ENCODE data around the gene SLC28A3. TPM values are rescaled to one million over a fixed set of nuclear protein-coding genes. Genes with fewer than 3 reads are reported as not detected.

SLC28A3 gene
- total and polyA plus RNA-seq, 4 experiments from 2014 or later, result not detected

- POLR2A ChIA-PET (ENCODE audit: partially characterized antibody), result no interaction called here
- no peak overlapping the region for H3K27ac Mint-ChIP-seq
These were observed 38.7 kb downstream of the SLC28A3 start for GRCh38 chr9:84301851-84302250.

GRCh38 chr9:84300271-84300670 is 40.3 kb downstream of the SLC28A3 start:
- CTCF ChIA-PET (ENCODE audit: partially characterized antibody), result interaction anchor here (0.7 to 1.2 kb wide), 2 partner anchors 16 to 933 kb away, joined by 3 read pairs; no protein-coding TSS in a partner anchor
- H3K4me3 ChIP-seq (ENCODE audit: low read length in 2 of 2), result no peak overlapping the region
- H3K36me3 Mint-ChIP-seq, result no peaks in the 10 kb centered on the region

More at GRCh38 chr9:84301851-84302250, 38.7 kb downstream of the SLC28A3 start:
- CTCF ChIA-PET (ENCODE audit: partially characterized antibody), result interaction anchor here (4.7 kb wide), 1 partner anchor 13 kb away, joined by 25 read pairs; no protein-coding TSS in a partner anchor
- Histone ChIP-seq H3K4me1 (ENCODE audit: insufficient read depth, low read length) (peaks cover 2% of the 10 kb centered on the region), H3K36me3 (ENCODE audit: insufficient read depth, low read length) (no peaks in the 10 kb centered on the region), H3K4me3 (ENCODE audit: low read length in 2 of 2) (no peak overlapping the region), H3K9me3 (ENCODE audit: control insufficient read depth in 1 of 2, low read length in 2 of 2) (no peaks in the 10 kb centered on the region), H3K27ac (ENCODE audit: low read depth, low read length) (no peak overlapping the region), H3K27me3 (ENCODE audit: insufficient read depth, low read length) (no peaks in the 10 kb centered on the region)
- no peak for DNase-seq
- Mint-ChIP-seq H3K9me3 (no peaks in the 10 kb centered on the region), H3K4me1 (peaks cover 1 to 13% (median 3%) of the 10 kb centered on the region in 4 donors), H3K4me3 (no peak overlapping the region), H3K27me3 (no peaks in the 10 kb centered on the region), H3K36me3 (no peaks in the 10 kb centered on the region)
- intact Hi-C loops (cut with micrococcal nuclease), result no loop called here

GRCh38 chr9:84297162-84297821 is 43.3 kb downstream of the SLC28A3 start:
- Mint-ChIP-seq H3K4me1 (peaks cover 37 to 58% (median 42%) of the 10 kb centered on the region in 4 donors), H3K9me3 (no peaks in the 10 kb centered on the region), H3K4me3 (no peak overlapping the region), H3K27me3 (no peaks in the 10 kb centered on the region), H3K36me3 (no peaks in the 10 kb centered on the region), H3K27ac (peak overlapping the region in 3 of 7 donors; percentile 20 to 65 (median 62))
- Histone ChIP-seq H3K9me3 (ENCODE audit: control insufficient read depth in 1 of 2, low read length in 2 of 2) (no peaks in the 10 kb centered on the region), H3K27me3 (ENCODE audit: insufficient read depth, low read length) (no peaks in the 10 kb centered on the region), H3K4me1 (ENCODE audit: insufficient read depth, low read length) (peaks cover 47% of the 10 kb centered on the region), H3K36me3 (ENCODE audit: insufficient read depth, low read length) (no peaks in the 10 kb centered on the region), H3K4me3 (ENCODE audit: low read length in 2 of 2) (no peak overlapping the region), H3K27ac (ENCODE audit: low read depth, low read length) (no peak overlapping the region)
- ChIA-PET CTCF (ENCODE audit: partially characterized antibody) (interaction anchor here (1.1 to 2.0 kb wide), 2 partner anchors 14 to 19 kb away, joined by 3 to 6 read pairs; no protein-coding TSS in a partner anchor), POLR2A (ENCODE audit: partially characterized antibody) (interaction anchor here (1.6 kb wide), 1 partner anchor 376 kb away, joined by 4 read pairs; the partner anchor contains the start of gene KIF27)
- DNase-seq, result no peak
- intact Hi-C loops (cut with micrococcal nuclease), result no loop called here

More at GRCh38 chr9:84300271-84300670, 40.3 kb downstream of the SLC28A3 start:
- no peak overlapping the region for H3K4me3 Mint-ChIP-seq
- peaks cover 17 to 28% (median 17%) of the 10 kb centered on the region in 4 donors for H3K4me1 Mint-ChIP-seq
- H3K27me3 Mint-ChIP-seq, result no peaks in the 10 kb centered on the region
- intact Hi-C loops (cut with micrococcal nuclease), result no loop called here
- no peaks in the 10 kb centered on the region for H3K9me3 Mint-ChIP-seq
- POLR2A ChIA-PET (ENCODE audit: partially characterized antibody), result no interaction called here
- no peak overlapping the region for H3K27ac Mint-ChIP-seq
- H3K4me1 ChIP-seq (ENCODE audit: insufficient read depth, low read length), result peaks cover 18% of the 10 kb centered on the region
- DNase-seq, result no peak
- H3K27ac ChIP-seq (ENCODE audit: low read depth, low read length), result no peak overlapping the region
- H3K27me3 ChIP-seq (ENCODE audit: insufficient read depth, low read length), result no peaks in the 10 kb centered on the region
- H3K36me3 ChIP-seq (ENCODE audit: insufficient read depth, low read length), result no peaks in the 10 kb centered on the region
- no peaks in the 10 kb centered on the region for H3K9me3 ChIP-seq (ENCODE audit: control insufficient read depth in 1 of 2, low read length in 2 of 2)

DNA sequence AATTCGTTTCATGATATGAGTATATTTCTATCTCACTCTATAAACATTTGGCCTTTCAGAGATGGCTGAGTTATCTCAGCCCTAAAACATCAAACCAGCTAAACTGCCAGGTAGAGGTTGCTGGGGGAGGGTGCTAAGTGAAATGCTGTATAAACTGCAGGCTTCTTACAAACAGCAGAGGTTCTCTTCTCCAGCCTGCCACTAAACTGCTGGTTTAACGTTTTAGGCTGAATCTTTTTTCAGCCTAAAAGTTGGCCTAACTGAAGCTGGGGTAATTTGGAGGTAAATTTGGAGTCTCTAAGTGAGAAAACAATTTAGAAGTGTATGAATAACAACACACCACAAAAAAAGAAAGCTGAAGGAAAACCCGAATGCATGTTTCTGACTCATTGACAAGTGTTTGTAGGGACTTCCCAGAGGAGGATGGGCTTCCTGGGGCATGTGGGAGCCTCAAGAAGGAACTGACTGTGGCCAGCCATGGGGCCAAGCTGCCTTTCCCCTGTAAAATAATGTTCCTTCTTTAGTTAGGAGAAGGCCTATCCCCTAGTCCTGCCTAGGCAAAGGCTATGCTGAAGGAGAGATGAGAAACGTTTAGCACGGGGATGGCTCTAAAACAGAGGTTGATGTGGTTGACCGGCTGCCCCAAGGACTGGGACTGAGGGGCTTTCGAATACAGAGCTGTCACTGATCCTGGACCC is 44.3 kb downstream of the SLC28A3 start:
- Histone ChIP-seq H3K27me3 (ENCODE audit: insufficient read depth, low read length) (no peaks in the 10 kb centered on the region), H3K4me1 (ENCODE audit: insufficient read depth, low read length) (peaks cover 48% of the 10 kb centered on the region), H3K36me3 (ENCODE audit: insufficient read depth, low read length) (no peaks in the 10 kb centered on the region), H3K4me3 (ENCODE audit: low read length in 2 of 2) (no peak overlapping the region), H3K9me3 (ENCODE audit: control insufficient read depth in 1 of 2, low read length in 2 of 2) (no peaks in the 10 kb centered on the region), H3K27ac (ENCODE audit: low read depth, low read length) (peak overlapping the region; percentile 19)
- POLR2A ChIA-PET (ENCODE audit: partially characterized antibody), result interaction anchor here (1.6 kb wide), 1 partner anchor 375 kb away, joined by 4 read pairs; the partner anchor contains the start of gene KIF27
- DNase-seq, result peak in 4 of 5 donors; percentile 10 to 56 (median 18)
- no peaks in the 10 kb centered on the region for H3K36me3 Mint-ChIP-seq
- peaks cover 38 to 56% (median 45%) of the 10 kb centered on the region in 4 donors for H3K4me1 Mint-ChIP-seq
- H3K9me3 Mint-ChIP-seq, result no peaks in the 10 kb centered on the region
- peak overlapping the region in 4 of 8 donors; percentile 18 to 74 (median 57) for H3K4me3 Mint-ChIP-seq
- CTCF ChIA-PET (ENCODE audit: partially characterized antibody), result interaction anchor here (0.5 to 3.1 kb wide), 5 partner anchors 9 to 602 kb away, joined by 3 to 14 read pairs (median 5); no protein-coding TSS in a partner anchor
- H3K27me3 Mint-ChIP-seq, result no peaks in the 10 kb centered on the region
- intact Hi-C loops (cut with micrococcal nuclease), result no loop called here
- H3K27ac Mint-ChIP-seq, result peak overlapping the region; percentile 51 to 92 (median 86)

DNA sequence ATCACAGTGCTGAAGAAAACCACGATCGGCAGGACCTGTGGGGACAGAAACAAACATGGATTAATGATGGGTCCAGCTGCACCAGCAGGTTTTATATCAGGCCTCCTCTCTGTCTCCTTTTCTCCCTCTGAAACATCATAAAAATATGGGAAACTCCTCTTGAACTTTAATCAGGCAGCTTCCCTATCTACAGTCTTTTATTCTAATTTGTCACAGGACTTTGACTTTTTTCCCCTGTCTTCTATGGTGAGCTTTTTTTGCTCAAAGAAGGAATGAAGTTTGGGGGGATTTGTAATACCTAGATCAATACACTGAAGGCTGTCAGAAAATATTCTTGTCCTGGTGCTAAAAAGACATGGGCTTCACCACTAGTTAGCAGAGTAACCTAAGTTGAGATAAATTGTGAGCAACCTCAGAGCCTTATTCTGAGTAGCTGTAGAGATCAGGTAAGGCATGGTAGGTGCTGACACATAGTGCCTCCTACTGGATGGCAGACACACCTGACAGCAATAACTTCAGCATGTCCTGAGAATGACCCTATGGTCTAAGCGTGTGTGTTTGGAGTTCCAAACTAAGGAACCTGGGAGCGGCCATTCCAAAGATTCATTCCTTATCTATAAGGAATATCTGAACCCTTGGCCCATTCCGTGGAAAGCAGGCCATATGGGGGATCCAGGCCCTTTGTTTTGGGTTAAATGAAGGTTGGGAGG is 46.2 kb downstream of the SLC28A3 start:
- no peak overlapping the region for H3K27ac ChIP-seq (ENCODE audit: low read depth, low read length)
- H3K27me3 ChIP-seq (ENCODE audit: insufficient read depth, low read length), result no peaks in the 10 kb centered on the region
- Mint-ChIP-seq H3K27ac (peak overlapping the region; percentile 43 to 97 (median 95)), H3K36me3 (no peaks in the 10 kb centered on the region), H3K9me3 (no peaks in the 10 kb centered on the region), H3K4me1 (peaks cover 38 to 56% (median 46%) of the 10 kb centered on the region in 4 donors), H3K4me3 (peak overlapping the region in 4 of 8 donors; percentile 29 to 86 (median 32)), H3K27me3 (no peaks in the 10 kb centered on the region)
- no peak for DNase-seq
- H3K4me1 ChIP-seq (ENCODE audit: insufficient read depth, low read length), result peaks cover 48% of the 10 kb centered on the region
- H3K4me3 ChIP-seq (ENCODE audit: low read length in 2 of 2), result no peak overlapping the region
- H3K9me3 ChIP-seq (ENCODE audit: control insufficient read depth in 1 of 2, low read length in 2 of 2), result no peaks in the 10 kb centered on the region
- intact Hi-C loops (cut with micrococcal nuclease), result no loop called here
- CTCF ChIA-PET (ENCODE audit: partially characterized antibody), result interaction anchor here (0.7 to 3.1 kb wide), 5 partner anchors 9 to 357 kb away, joined by 3 to 14 read pairs (median 9); no protein-coding TSS in a partner anchor
- H3K36me3 ChIP-seq (ENCODE audit: insufficient read depth, low read length), result no peaks in the 10 kb centered on the region
- POLR2A ChIA-PET (ENCODE audit: partially characterized antibody), result interaction anchor here (1.5 to 2.2 kb wide), 3 partner anchors 9 to 587 kb away, joined by 3 to 12 read pairs (median 9); partner anchors contain the start of genes HNRNPK, RMI1 and UBQLN1

GRCh38 chr9:84293001-84293798 is 47.4 kb downstream of the SLC28A3 start:
- Histone ChIP-seq H3K27me3 (ENCODE audit: insufficient read depth, low read length) (no peaks in the 10 kb centered on the region), H3K27ac (ENCODE audit: low read depth, low read length) (peak overlapping the region; percentile 32), H3K9me3 (ENCODE audit: control insufficient read depth in 1 of 2, low read length in 2 of 2) (no peaks in the 10 kb centered on the region), H3K36me3 (ENCODE audit: insufficient read depth, low read length) (no peaks in the 10 kb centered on the region), H3K4me1 (ENCODE audit: insufficient read depth, low read length) (peaks cover 48% of the 10 kb centered on the region), H3K4me3 (ENCODE audit: low read length in 2 of 2) (no peak overlapping the region)
- peak in 4 of 5 donors; percentile 6 to 22 (median 18) for DNase-seq
- no peaks in the 10 kb centered on the region for H3K9me3 Mint-ChIP-seq
- H3K4me3 Mint-ChIP-seq, result peak overlapping the region in 7 of 8 donors; percentile 75 to 86 (median 82)
- intact Hi-C loops (cut with micrococcal nuclease), result loop anchor here (2.0 kb wide), 1 partner anchor 22 kb away; no protein-coding TSS in a partner anchor
- POLR2A ChIA-PET (ENCODE audit: partially characterized antibody), result interaction anchor here (1.5 to 2.2 kb wide), 3 partner anchors 8 to 586 kb away, joined by 3 to 12 read pairs (median 9); partner anchors contain the start of genes HNRNPK, RMI1 and UBQLN1
- H3K4me1 Mint-ChIP-seq, result peaks cover 38 to 56% (median 46%) of the 10 kb centered on the region in 4 donors
- H3K36me3 Mint-ChIP-seq, result no peaks in the 10 kb centered on the region
- H3K27me3 Mint-ChIP-seq, result no peaks in the 10 kb centered on the region
- H3K27ac Mint-ChIP-seq, result peak overlapping the region; percentile 78 to 97 (median 95)
- CTCF ChIA-PET (ENCODE audit: partially characterized antibody), result interaction anchor here (0.6 to 3.1 kb wide), 4 partner anchors 8 to 32 kb away, joined by 3 to 14 read pairs (median 10); no protein-coding TSS in a partner anchor
